ENCODE measurements around the gene RASL12. TPM values are rescaled to one million over a fixed set of nuclear protein-coding genes. Genes with fewer than 3 reads are reported as not detected.

RASL12 gene
- total RNA-seq, 1 experiment from 2014 or later: 0.12 TPM

DNA sequence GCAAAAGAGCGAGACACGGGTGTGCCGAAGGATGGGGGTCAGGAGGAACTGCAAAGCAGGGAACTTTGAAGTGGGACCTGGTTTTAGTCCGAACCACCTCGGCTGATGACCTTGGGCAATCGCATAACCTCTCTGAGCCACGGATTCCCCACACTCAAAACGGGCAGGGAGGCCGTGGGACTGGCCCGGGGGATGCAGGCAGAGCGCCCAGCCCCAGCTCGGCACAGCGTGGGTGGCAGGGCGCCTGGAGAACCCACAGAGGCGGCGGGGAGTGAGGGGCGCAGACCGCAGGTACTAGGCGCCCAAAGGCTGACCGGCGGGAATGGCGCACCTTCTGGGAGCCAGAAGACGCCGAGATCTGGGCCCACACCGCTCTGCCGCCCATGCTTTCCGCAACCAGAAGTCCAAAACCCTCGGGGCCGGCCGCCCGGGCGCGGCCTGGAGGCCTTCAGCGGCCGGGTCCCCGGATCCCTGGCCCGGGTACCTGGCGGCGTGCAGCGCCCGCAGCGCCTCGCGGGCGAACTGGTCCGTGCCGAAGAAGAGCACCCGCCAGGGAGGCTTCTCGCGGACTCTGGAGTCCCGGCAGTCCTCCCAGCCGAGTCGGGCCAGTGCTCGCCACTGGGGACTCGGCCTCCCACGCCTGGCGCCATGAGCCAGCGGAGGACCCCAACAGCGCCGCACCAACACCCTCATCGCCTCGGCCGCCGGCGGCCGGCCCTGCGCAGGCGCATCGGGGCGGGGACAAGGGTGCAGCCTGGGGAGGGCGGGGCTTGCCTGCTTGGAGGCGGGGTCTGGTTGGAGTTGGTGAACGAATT is 38.7 kb downstream of the RASL12 start, which contains the start of gene MTFMT:
MTFMT (minus strand) TSS at position 719 of the 815 bp plus-strand sequence; CDS start at position 693, 26 bp downstream.
- Mint-ChIP-seq H3K27me3 (ENCODE audit: unreplicated experiment) (peaks cover 13% of the 10 kb centered on the region), H3K27ac (ENCODE audit: unreplicated experiment) (peak within 1 kb of the TSS; percentile 57), H3K36me3 (ENCODE audit: insufficient read depth, unreplicated experiment) (peaks cover 25% of the 10 kb centered on the region), H3K9me3 (ENCODE audit: low read depth, unreplicated experiment) (no peaks in the 10 kb centered on the region), H3K4me3 (ENCODE audit: low read depth, unreplicated experiment) (peak within 1 kb of the TSS; percentile 79), H3K4me1 (ENCODE audit: low read depth, unreplicated experiment) (peaks cover 19% of the 10 kb centered on the region)
- no TSS peak for BruUV-seq (replicated peaks)
- TF ChIP-seq, protein P1, sequence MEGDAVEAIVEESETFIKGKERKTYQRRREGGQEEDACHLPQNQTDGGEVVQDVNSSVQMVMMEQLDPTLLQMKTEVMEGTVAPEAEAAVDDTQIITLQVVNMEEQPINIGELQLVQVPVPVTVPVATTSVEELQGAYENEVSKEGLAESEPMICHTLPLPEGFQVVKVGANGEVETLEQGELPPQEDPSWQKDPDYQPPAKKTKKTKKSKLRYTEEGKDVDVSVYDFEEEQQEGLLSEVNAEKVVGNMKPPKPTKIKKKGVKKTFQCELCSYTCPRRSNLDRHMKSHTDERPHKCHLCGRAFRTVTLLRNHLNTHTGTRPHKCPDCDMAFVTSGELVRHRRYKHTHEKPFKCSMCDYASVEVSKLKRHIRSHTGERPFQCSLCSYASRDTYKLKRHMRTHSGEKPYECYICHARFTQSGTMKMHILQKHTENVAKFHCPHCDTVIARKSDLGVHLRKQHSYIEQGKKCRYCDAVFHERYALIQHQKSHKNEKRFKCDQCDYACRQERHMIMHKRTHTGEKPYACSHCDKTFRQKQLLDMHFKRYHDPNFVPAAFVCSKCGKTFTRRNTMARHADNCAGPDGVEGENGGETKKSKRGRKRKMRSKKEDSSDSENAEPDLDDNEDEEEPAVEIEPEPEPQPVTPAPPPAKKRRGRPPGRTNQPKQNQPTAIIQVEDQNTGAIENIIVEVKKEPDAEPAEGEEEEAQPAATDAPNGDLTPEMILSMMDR (IDR thresholded peaks at IDR 0.05; ENCODE audit: unreplicated experiment): no peak
- CTCF ChIA-PET: no interaction called here
- intact Hi-C loops (cut with micrococcal nuclease; ENCODE audit: unreplicated experiment): no loop called here
- DNase-seq: peak; percentile 96

DNA sequence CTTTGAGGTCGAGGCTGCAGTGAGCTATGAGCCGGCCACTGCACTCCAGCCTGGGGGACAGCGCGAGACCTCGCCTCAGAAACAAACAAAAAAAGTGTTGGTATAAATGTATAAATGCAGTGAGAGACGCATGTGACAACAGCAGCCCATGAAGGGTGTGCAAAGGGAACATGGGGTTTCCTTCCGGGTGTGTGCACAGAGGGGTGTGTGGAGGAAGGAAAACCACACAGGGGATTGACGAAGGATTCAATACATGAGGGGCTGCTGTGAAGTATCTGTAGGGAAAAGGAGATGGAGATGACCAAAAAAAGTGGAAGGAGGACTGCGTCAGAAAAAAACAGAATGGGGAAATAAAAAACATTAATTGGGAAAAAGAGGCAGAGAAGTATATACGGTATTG is 39.5 kb downstream of the RASL12 start:
- DNase-seq: no peak
- Mint-ChIP-seq H3K36me3 (ENCODE audit: insufficient read depth, unreplicated experiment) (peaks cover 32% of the 10 kb centered on the region), H3K4me1 (ENCODE audit: low read depth, unreplicated experiment) (peaks cover 16% of the 10 kb centered on the region), H3K4me3 (ENCODE audit: low read depth, unreplicated experiment) (peak overlapping the region; percentile 79), H3K9me3 (ENCODE audit: low read depth, unreplicated experiment) (no peaks in the 10 kb centered on the region), H3K27ac (ENCODE audit: unreplicated experiment) (peak overlapping the region; percentile 57), H3K27me3 (ENCODE audit: unreplicated experiment) (peaks cover 13% of the 10 kb centered on the region)
- intact Hi-C loops (cut with micrococcal nuclease; ENCODE audit: unreplicated experiment): no loop called here
- CTCF ChIA-PET: no interaction called here
- TF ChIP-seq, protein P1 (IDR thresholded peaks at IDR 0.05; ENCODE audit: unreplicated experiment): no peak
- BruUV-seq (replicated peaks): TSS peak; percentile 29

GRCh38 chr15:65027593-65027992 is 40.2 kb downstream of the RASL12 start:
- no peak for DNase-seq
- BruUV-seq (replicated peaks): no TSS peak
- H3K9me3 Mint-ChIP-seq (ENCODE audit: low read depth, unreplicated experiment): no peaks in the 10 kb centered on the region
- peaks cover 11% of the 10 kb centered on the region for H3K4me1 Mint-ChIP-seq (ENCODE audit: low read depth, unreplicated experiment)
- peaks cover 13% of the 10 kb centered on the region for H3K27me3 Mint-ChIP-seq (ENCODE audit: unreplicated experiment)
- no peak overlapping the region for H3K27ac Mint-ChIP-seq (ENCODE audit: unreplicated experiment)
- H3K36me3 Mint-ChIP-seq (ENCODE audit: insufficient read depth, unreplicated experiment): peaks cover 34% of the 10 kb centered on the region
- TF ChIP-seq, protein P1 (IDR thresholded peaks at IDR 0.05; ENCODE audit: unreplicated experiment): no peak
- CTCF ChIA-PET: interaction anchor here (0.6 kb wide), 1 partner anchor 237 kb away, joined by 3 read pairs; no protein-coding TSS in a partner anchor
- H3K4me3 Mint-ChIP-seq (ENCODE audit: low read depth, unreplicated experiment): peak overlapping the region; percentile 79
- intact Hi-C loops (cut with micrococcal nuclease; ENCODE audit: unreplicated experiment): no loop called here

DNA sequence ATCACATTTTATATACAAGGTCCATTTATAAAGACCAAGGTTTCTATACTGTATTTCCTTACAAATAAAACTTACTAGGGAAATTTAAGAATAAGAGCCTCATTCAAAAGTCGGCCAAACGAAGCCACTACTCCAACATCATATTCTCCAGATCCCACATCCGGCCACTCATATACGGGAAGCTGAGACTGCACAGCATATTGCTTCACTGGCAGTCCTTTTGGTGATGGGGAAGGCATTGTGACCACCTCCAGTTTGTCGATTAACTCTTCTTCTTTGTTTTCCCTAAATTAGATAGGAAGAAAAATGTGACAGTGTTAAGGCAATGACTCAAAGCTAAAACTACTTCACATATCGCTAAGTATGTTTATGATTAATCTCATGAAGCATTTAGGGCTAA is 41.0 kb downstream of the RASL12 start:
- intact Hi-C loops (cut with micrococcal nuclease; ENCODE audit: unreplicated experiment): no loop called here
- TF ChIP-seq, protein P1 (IDR thresholded peaks at IDR 0.05; ENCODE audit: unreplicated experiment): no peak
- CTCF ChIA-PET: interaction anchor here (0.6 to 0.7 kb wide), 2 partner anchors 190 to 238 kb away, joined by 3 read pairs; no protein-coding TSS in a partner anchor

More for the DNA sequence above, 41.0 kb downstream of the RASL12 start:
- Mint-ChIP-seq H3K4me1 (ENCODE audit: low read depth, unreplicated experiment) (peaks cover 11% of the 10 kb centered on the region), H3K27ac (ENCODE audit: unreplicated experiment) (no peak overlapping the region), H3K4me3 (ENCODE audit: low read depth, unreplicated experiment) (no peak overlapping the region), H3K9me3 (ENCODE audit: low read depth, unreplicated experiment) (no peaks in the 10 kb centered on the region), H3K36me3 (ENCODE audit: insufficient read depth, unreplicated experiment) (peaks cover 34% of the 10 kb centered on the region), H3K27me3 (ENCODE audit: unreplicated experiment) (peaks cover 13% of the 10 kb centered on the region)
- DNase-seq: no peak
- BruUV-seq (replicated peaks): no TSS peak

Data from Calu3 (cell line).